CD4-positive, alpha-beta T cell treated with Interleukin-12 subunit alpha and Interleukin-12 subunit beta, for 1 hour (primary cell): ENCODE results near the gene CMSS1.

Experiments used
- DNase-seq: peaks from one replicate; pipeline ENCODE4 v3.0.0-alpha.2; 2020

The CMSS1 gene

DNA sequence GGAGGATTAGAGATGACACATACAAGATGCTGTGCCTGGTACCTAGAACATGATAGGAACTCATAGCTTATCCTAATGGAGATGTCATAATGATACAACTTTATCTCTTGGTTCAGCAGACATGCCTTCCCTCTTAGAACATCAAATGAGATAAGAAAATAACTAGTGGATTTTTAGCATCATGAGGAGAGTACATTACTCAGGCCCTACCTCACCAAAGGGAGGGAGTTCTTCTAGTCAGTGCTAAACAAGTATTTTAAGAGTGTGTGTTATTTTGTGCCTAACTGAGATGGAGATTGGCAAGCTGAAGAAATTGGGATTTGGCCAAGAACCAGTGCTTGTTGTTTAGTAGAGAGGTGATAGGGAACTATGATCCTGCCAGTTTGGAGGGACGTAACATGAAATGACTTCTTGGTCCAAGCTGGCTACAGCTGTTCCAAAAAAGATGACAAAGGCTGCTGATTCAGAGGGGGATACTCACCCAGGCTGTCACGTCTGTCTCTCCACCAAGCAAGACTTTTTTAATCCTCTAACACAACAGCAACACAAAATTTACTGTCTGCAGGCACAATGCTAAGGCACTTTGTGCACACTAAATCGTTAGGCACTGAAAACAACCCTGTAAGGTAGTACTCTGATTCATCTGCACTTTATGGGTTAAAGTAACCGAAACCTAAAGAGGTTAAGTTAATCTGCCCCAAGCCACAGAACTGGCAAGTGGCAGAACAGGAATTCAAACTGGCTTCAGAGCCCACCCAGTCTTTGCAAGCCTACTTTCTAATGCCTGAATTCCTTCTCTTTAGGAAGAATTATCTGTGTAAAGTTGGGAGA is 126.5 kb downstream of the CMSS1 start:
- DNase-seq, result no peak

DNA sequence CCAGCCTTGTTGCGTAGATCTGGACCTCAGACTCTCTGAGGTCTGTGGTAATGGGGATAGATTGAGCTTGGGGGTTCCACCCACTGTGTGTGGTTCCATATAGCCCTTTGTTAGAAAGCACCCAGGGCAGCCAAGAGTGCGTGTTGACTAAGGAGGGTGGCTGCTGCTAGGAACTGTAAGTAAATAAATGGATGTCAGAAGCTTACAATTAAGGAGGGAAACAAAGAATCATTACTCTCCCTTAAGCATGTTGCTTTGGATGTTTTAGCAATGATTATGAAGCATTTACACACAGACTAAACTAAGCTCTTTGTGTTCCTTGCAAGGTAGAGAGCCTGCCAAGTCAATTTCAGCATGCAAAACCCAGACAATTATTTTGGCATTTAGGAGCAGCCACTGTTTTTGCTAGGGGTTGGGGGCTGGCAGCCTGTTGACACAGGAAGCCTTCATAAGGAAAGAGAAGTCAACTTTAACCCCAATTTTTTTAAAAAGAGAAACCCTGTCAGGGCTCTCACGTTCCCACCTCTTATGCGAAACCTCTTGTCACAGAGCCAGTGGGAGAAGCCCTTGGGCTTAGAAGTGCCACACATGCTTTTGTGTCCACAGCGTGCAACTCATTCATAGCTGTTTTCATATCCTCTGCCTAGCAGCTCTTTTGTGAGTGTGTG is 127.8 kb downstream of the CMSS1 start:
- DNase-seq, result no peak

DNA sequence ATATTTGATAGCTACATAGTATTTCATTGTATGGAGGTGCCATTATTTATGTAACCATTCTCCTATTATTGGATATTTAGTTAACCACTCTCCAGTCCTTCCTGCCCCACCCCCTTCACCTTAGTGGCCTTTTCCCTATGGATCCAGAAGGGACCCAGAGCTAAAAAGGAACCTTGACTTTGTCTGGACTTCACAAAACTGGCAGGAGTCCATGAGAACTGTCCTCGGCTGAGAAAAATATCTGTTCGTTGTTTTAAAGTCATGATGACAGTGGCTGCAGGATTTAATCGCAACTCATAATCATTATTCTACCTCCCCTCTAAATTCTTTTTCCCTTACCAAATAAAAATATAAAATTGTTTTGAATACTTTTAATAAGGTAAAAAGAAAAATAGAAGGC is 129.7 kb downstream of the CMSS1 start:
- no peak for DNase-seq

DNA sequence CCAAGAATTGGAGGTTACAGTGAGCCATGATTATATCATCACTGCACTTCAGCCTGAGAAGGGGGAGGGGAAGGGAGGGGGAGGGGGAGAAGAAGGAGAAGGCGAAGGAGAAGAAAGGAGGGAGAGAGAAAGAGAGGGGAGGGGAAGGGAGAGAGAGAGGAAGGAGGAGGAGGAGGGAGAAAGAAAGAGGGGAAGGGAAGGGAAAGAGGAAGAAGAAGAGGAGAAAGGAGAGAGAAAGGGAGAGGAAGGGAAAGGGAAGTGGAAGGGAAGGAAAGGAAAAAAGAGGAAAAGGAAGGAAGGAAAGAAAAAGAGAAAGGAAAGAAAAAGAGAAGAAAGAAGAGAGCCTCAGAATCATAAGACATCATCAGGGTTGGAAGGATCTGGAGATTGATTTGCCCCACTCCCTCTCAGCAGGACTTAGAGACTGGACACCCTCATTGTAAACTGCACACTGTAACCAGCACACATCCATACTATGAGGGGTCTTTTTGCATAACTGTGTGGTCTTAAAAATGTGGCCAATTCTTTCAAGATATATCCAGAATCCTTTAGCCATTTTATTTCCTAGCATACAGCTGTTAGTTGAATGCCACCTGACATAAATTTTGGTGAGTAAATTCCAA is 130.9 kb downstream of the CMSS1 start:
- DNase-seq, result no peak

DNA sequence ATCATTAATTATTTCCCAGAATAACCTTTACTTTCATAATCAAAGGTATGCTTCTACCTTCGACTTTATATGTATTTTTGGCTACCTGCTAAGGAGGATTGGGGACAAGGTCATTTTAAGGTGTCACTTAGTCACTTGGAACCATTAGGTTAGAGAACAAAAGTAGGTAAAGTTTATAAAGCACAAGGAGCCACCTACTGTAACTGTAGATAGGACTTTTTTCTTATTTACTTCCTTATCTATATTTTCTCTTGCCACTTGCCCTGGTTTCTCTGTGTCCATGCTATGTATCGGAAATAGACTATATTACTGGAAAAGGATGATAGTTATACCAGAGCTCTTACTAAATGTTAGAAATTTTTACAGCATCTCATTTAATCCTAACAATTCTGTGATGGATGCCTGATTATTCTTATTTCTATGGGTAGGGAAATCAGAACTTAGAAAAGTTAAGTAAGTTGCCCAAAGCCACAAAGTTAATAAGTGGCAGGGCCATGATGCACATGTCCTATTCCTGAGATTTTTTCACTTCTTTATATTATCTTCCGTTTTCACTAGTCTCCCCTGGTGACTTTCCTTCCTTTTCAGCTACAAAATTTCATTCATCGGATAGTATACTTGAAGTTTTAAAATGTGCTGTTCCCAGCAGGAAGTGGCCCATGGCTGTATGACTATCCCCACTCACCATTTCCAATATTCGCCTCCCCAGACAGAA is 132.5 kb downstream of the CMSS1 start:
- no peak for DNase-seq

DNA sequence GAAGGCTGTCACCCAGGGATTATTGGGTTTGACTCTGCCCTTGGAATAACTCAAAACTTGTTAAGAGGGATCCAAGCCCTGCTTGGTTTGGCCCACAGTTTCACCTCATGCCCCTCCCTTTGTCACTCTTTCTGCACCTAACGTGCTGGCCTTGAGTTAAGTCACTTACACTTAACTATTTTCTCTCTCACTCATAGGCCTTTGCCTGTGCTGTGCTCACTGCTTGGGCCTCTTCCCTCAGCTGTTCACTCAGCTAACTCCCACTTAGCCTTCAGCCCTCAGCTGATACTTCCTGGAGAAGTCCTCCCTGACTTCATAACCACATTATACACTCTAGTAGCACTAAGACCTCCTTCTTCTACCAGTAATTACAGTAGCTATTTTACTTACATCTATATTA is 133.3 kb downstream of the CMSS1 start:
- no peak for DNase-seq

GRCh38 chr3:99951701-99952100 is 134.0 kb downstream of the CMSS1 start:
- no peak for DNase-seq

- DNase-seq, result no peak
These were observed 134.6 kb downstream of the CMSS1 start for GRCh38 chr3:99952306-99952705.

- DNase-seq, result no peak
These were observed 135.9 kb downstream of the CMSS1 start for GRCh38 chr3:99953596-99953995.

DNA sequence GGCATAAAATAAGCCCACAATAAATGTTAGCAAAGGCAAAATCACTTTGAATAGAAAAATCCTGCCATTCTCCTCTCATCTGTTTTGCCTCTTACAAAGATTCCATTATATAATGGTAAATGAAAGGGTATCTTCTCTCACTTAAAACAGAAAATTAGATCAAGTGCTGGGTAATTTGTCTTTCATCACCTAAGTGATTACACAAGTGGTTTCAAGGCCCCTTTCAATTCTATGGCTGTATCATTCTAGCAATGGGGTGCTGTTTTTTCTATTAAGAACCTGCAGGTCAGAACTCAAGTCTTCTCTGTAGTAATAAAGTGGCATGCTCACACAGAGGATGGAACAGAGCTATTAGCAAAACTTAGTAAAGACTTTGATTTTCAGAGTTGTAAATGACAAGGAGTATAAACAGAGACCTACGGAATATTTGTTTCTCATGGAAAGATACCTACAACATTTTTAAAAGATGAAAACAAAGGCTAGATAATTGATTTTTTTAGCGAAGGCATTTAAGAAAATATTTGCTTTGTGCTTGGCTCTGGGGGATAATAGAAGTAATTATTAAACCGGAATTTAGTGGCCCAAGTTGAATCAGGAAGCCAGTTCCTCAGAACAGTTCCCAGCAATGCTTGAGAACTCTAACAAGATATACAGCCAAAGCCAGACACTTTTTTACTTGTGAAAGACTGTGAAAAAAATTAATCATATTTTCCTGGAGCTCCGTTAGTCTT is 137.4 kb downstream of the CMSS1 start:
- no peak for DNase-seq

DNA sequence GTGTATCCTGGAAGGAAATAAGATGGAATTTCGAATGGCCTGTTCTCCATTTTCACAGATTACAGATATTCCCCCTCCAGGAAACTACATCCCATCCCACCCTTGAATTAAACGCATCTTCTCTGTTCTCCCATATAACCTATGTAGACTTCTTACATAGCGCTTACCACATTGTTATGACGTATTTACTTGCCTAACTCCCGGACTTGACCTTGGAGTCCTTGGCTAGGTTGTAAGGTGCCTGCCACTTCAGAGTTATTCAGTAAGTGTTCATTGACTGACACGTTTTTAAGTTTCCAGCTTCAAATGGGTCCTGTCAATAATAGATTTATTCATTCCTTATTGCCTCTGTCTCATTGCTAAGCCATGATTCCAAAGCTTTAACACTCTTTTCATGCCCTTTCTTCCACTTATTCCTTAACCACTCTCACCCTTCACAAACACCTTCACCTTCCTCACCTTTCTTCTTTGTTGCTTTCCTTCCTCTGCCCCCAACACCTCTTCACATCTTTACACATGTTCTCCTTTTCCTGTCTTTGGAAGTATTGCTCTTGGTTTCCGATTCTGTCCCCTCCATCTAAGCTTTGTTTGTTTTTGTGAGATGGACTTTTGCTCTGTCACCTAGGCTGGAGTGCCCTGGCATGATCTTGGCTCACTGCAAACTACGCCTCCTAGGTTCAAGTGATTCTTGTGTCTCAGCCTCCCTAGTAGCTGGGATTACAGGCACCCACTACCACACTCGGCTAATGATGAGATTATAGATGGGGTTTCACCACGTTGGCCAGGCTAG is 138.3 kb downstream of the CMSS1 start:
- no peak for DNase-seq

DNA sequence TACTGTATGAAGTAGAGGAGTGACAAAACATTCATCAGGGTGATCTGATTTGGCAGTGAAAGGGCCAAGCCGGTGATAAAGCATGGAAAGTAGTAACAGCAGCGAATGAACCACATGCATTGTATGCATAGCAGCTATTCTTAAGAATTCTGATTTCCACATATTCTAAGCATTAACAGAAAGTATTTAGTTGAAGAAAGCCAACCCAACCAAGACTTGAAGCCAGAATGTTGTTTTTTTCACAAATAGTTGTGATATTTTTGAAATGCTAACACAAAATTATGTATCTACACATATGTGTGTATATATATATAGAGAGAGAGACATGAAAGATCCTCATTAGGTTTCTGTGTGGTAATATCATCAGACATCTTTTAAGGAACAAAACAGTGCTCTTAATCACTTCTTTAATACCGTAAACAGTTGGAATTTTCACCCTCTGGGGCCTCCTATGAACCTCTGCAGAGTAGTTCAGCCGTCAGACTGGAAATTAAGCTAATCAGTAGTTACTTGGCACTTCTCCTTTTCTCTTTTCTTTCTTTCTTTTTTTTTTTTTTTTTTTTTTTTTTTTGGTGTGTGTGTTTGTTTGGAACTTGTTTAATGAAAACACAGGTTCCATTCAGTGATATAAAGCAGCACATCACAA is 139.6 kb downstream of the CMSS1 start:
- no peak for DNase-seq

DNA sequence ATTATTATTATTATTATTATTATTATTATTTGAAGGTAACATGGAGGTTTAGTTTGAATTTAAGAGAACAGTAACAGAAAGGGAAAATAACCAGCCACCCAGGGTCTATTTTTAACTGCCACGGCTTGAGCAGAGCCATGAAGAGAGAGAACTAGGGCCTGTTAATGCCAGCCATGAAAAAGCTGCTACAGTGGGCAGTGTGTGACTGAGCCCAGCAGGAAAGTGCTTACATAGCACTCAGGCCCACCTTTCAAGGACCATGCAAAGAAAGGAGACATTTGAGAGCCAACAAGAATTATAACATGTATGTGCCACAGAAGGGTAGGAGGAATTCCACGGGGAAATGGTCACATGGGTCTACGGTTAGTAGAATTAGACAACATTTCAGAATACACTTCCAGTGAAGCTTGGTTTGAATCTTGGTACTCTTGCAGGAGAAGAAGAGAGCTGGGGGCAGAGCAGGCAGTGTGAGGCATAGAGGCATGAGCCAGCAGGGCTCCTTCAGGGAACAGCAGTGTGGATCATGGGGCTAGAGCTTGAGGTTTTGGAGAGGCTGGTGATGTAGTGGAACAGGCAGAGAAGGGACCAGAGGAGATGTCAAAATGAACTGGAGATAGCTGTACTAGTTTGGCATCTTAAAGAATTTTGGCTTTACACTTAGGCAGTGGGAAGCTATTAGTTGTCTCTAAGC is 140.7 kb downstream of the CMSS1 start:
- no peak for DNase-seq

DNA sequence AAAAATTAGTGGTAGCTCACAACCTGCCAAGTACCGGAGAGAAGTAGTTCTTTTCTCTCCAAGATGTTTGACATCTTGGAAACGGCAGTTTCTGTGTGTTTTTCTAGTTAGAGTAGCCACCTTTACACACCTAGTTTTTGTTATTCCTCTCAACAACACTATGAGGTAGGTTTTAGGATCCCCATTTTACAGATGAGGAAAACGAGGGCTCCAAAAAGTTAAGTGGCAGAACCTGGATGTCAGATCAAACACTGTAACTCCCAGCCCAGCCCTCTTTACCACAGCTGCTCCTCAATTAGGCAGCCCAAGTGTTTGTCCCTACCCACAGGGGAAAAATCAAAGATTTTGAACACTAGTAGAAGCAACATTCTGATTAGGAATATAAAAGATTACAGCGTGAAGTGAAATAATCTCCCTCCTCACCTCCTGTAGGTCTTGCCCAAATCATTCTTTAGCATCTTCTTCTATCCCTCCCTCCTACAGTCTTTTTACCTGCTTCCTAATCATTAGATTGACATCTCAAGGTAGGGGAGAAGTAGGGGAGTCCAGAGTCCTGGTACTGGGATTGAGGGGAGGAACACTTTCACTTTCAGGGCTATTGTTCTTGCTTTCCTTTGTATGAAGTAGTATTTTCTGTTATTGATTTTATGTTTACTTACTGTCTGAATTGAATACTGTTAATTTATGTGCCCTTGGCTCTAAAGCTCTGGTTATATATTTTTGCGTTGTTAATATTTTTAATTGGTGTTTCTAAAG is 142.6 kb downstream of the CMSS1 start:
- no peak for DNase-seq

DNA sequence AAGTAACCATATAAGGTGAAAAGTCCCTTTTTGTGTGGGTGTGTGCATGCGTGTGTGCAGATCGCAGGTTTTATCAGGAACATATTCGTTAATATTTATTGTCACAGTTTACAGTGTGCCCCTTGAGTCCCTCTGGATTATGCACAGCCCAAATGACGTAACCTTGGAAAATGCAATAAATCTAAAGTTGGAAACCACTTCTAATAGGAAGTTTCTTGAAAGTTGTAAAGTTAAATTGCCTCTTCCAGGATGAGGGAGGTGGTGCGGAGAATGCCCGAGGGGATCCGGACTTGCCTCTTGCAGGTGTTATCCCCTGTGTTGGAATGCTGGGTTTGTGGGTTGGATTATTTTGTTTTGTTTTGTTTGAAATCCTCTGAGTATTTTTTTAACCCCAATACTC is 143.3 kb downstream of the CMSS1 start:
- no peak for DNase-seq

DNA sequence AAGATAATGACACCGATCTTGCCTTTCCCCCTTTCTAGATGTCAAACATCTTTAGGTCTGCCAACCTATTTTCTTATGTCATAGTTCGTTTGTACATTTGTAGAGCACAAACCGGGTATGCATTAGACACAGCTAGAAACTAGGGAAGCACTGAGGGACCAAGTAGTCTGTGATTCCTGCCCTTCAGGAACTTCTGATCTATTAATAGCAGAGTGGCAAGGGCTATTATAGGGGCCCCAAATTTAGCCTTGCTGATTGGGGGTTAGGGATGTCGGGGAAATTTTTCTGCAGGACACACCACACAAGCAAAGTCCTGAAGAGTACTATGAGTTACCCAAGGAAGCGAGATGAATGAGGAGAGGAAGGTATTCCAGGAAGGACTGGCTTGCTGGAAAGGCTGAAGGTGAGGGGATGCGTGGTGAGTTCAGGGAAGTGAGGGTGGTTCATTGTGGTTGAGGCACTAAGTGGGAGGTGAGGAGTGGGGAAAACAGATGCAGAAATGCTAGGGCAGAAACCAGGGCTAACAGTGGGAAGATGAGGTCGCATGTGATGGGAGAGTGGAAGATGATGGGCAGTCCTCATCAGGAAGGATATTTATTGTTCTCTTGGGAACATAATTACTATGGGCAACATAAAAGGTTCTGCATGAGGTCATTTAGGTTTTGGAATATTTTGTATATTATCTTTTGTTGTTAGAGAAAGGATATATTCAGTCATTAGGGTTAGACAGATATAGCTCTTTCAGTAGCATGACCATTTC is 144.3 kb downstream of the CMSS1 start:
- no peak for DNase-seq

DNA sequence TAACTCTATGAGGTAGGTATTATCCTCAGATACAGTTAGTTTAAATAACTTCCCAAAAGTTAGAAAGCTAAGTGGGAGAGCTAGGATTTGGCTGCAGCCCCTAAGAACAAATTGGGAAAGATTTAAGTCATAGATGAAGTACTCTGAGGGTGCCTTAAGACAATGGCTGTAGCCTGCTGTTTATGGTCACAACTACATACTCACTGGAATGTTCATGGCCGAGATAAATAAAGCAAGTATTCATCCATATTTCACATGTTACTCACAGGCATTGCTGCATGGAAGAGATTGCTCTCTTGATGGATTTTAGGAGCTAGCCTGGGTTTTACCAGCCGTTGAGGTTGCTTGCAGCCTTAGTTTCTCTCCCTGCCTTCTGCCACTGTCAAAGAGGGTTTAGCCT is 145.0 kb downstream of the CMSS1 start:
- no peak for DNase-seq

GRCh38 chr3:99965077-99965476 is 147.4 kb downstream of the CMSS1 start:
- DNase-seq, result no peak
